HL-60 (cell line): ENCODE results near the gene SETD4.

Experiments used
- POLR2AphosphoS5 ChIP-seq: IDR thresholded peaks from 2 replicates; pipeline ENCODE4 v1.6.1; 2012; ENCODE audit warnings: low read depth
- TF ChIP-seq, protein P1 (sequence below): IDR thresholded peaks from one replicate; pipeline ENCODE4 v1.5.1; 2011; ENCODE audit warnings: low read length, control low read depth, inconsistent platforms; ENCODE audit not compliant: insufficient read depth

DNA sequence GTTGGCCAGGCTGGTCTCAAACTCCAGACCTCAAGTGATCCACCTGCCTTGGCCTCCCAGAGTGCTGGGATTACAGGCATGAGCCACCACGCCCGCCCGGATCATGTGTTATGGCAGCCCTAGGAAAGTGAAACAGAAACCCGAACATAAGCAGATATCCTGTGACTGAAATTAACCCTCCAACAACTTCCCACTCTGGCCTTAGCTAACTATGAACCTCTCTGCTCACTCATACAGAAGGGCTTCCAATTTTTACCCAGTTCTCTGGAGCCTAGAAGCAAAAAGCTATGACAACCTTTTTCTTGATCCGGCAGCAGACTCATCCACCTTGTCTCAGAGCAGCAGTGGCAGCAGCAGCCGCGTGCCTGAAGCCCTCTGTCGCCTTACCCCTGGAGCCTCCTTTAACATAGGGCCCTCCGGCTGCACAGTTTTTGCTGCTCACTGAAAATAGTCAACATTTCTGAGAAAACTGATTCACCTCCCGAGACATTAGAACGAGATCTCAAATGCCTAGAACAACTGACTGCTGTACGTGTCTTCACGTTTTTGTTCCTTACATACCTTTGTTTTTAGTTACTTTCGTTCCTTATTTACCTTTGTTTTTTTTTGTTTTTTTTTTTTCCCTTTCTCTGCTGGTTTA is 18.8 kb upstream of the SETD4 start:
- TF ChIP-seq, protein P1, sequence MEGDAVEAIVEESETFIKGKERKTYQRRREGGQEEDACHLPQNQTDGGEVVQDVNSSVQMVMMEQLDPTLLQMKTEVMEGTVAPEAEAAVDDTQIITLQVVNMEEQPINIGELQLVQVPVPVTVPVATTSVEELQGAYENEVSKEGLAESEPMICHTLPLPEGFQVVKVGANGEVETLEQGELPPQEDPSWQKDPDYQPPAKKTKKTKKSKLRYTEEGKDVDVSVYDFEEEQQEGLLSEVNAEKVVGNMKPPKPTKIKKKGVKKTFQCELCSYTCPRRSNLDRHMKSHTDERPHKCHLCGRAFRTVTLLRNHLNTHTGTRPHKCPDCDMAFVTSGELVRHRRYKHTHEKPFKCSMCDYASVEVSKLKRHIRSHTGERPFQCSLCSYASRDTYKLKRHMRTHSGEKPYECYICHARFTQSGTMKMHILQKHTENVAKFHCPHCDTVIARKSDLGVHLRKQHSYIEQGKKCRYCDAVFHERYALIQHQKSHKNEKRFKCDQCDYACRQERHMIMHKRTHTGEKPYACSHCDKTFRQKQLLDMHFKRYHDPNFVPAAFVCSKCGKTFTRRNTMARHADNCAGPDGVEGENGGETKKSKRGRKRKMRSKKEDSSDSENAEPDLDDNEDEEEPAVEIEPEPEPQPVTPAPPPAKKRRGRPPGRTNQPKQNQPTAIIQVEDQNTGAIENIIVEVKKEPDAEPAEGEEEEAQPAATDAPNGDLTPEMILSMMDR: no peak
- no peak for TF ChIP-seq POLR2AphosphoS5
